NCI-H128 (cell line): ENCODE results near the gene TBX1.

Experiments
- DNase-seq: peaks from one replicate; lab custom pipeline; 2025; ENCODE audit not compliant: unreplicated experiment; lab: John Stamatoyannopoulos, UW

The TBX1 gene

GRCh38 chr22:19737846-19738663 is 22.5 kb upstream of the TBX1 start:
- no peak for DNase-seq

GRCh38 chr22:19738664-19739447 is 21.7 kb upstream of the TBX1 start:
- no peak for DNase-seq

GRCh38 chr22:19739448-19739895 is 21.1 kb upstream of the TBX1 start:
- DNase-seq = no peak

DNA sequence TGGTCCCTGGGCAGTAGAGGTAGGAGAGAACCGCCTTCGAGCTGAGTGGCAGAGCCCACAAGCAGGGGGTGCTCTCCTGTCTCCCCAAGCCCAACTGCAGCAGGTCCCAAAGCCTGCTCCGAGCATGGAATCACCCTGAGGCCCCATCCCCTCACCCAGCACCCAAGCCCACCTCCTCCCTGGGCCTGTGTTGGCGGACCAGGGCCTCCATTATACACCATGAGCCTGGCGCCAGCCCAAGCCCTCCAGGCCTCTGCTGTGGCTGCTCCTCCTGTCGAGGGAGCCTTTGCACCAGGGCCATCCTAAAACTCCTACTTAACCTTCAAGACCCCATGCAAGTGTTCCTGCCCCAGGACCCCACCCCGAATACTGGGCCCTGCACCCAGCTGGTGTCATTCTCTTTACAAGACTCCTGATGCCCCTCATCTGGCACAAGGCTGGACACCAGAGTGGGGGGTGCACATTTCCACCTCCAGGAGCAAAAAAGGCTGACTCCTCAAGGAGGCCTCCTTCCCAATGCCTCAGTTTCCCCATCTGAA is 20.6 kb upstream of the TBX1 start:
- DNase-seq = no peak

DNA sequence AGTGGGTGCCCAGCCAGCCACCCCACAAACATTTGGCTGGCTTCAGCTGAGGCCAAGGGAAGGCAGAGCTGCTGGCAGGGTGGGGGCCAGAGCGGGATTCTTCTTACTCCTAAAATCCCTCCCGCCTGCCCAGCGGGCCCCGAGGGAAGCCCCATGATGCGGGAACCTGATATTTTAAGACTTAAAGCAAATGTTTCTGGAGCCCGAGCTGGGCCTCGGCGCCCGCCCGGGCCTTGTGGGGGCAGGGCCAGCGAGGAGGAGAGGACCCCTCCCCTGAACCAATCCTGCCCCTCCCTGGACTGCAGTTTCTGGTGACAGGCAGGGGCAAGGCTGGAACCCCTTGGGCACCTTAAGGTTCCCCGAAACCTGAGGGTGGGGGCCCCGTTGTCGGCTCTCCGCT is 20.0 kb upstream of the TBX1 start:
- DNase-seq = no peak

GRCh38 chr22:19741053-19741452 is 19.5 kb upstream of the TBX1 start:
- DNase-seq = no peak

DNA sequence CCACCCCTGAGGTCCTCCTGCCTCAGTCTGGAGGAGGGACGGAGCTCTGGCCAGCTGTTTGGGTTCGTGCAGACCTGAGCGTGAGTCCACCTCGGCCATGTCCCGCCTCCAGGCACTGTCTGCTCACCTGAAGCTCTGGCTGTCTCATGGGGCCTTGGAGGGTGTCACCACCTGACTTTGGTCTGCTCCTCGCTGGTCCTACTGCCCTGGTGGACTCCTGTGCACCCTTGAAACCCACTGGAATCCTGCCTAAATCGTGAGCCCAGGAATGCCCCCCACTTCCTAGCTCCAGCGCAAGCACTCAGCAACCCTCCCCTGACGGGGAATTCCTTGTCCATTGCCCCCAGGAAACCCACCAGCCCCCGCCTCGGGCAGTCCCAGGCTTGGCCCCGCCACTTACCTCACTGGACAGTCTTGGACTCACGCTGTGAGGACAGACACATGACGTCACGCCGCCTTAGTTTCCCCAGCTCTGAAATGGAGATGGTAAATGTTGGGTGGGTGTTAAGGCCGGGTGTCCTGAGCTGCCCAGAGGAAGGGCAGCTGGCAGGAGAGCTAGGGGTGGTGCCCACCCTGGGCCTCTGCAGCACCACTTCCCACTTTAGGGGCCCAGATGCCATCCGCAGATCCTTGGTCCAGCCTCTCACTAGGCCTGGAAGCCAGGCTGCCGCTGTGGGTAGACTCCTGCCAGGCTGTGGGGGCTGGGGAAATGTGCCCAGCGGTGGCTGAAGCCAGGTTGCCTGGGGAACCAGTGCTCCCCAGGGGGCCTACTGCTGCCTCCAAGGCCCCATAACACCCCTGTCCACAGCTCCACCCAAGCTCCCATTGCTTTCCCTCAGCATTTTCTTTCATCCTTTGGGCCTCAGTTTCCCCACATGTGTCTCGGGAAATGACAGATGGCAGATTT is 18.2 kb upstream of the TBX1 start:
- no peak for DNase-seq

DNA sequence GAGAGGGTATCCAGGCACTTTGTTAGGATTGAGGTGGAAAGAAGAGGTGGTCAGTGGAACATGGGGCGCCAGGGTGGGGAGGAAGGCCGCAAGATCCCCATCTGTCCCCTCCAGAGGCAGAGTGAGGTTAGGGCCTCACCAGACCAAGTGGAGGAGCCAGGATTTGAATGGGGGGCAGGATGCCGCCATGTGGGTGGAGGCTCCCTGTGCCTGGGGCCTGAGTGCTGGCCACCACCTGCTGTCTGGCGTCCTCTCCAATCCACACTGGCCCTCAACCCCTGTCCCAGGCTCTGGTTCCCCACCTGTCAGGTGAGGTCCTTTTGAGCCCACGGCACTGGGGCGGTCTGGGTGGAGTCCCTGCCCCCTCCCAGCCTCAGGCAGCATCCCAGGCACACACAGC is 17.5 kb upstream of the TBX1 start:
- DNase-seq = no peak

- no peak for DNase-seq
These were observed 16.9 kb upstream of the TBX1 start for GRCh38 chr22:19743651-19744050.

GRCh38 chr22:19744350-19745006 is 16.1 kb upstream of the TBX1 start:
- DNase-seq = no peak

DNA sequence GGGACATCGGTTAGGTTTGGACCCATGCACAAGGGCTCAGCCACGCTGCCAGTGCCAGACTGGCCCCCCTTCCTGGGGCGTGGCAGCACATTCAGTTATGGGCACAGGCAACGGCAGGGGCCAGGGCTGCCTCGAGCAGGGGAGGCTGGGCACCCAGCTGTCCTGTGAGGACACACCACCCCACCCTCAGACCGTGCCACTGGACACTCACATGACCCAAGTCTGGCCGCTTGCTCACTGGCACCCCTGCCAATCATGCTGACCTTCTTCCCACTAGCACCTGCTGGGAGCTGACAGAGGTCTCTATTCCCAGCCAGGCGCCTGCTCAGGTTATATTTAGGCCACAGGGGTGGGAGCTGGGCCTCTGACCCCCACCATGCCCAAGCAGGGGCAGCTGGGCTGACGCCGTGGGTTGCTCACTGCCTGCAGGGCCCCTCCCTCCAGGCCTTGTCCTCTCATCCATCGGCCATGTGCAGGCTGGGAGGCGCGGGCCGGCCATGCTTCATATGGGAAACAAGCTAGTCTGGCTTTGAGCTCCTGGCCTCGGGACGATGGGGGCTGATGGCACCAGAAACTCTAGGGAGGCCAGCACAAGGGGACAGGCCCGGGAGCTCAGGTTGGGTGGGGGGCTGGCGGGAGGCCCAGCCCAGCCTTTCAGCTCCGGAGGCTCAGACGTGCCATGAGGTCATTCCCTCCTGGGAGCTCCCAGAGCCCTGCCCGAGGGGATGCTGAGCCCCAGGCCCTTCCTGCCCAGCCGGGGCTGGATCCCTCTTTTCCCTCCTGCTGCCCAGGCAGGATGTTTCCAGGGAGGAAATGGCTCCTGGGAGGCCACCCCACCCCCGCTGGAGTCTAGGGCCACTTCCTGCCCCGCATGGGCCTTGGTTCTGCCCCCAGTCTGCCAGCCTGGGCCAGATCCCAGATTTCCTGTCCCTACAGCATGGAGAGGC is 15.2 kb upstream of the TBX1 start:
- DNase-seq = no peak

GRCh38 chr22:19746726-19747125 is 13.9 kb upstream of the TBX1 start:
- DNase-seq = no peak

DNA sequence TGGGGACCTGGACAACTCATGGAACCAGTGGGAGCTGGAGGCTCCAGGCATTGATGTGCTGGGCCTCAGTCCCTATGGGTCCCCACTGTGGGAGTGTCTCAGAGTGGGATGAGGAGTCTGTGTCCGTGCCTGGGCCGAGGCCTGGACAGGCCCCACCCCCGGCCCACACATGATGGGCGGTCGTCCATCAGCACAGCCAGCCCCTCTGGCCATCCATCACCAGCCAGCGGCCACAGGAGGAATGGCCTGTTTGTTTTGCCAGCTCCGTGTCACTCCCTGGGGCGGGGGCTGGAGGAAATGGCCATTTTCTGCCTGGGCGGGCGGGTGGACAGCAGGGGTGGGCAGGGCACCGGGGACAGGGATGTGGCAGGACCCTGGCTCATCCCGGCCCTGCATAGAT is 13.0 kb upstream of the TBX1 start:
- DNase-seq = no peak

- no peak for DNase-seq
These were observed 12.4 kb upstream of the TBX1 start for GRCh38 chr22:19748139-19748538.

- no peak for DNase-seq
These were observed 11.4 kb upstream of the TBX1 start for GRCh38 chr22:19748991-19749664.

- DNase-seq = no peak
These were observed 10.7 kb upstream of the TBX1 start for GRCh38 chr22:19749876-19750275.

DNA sequence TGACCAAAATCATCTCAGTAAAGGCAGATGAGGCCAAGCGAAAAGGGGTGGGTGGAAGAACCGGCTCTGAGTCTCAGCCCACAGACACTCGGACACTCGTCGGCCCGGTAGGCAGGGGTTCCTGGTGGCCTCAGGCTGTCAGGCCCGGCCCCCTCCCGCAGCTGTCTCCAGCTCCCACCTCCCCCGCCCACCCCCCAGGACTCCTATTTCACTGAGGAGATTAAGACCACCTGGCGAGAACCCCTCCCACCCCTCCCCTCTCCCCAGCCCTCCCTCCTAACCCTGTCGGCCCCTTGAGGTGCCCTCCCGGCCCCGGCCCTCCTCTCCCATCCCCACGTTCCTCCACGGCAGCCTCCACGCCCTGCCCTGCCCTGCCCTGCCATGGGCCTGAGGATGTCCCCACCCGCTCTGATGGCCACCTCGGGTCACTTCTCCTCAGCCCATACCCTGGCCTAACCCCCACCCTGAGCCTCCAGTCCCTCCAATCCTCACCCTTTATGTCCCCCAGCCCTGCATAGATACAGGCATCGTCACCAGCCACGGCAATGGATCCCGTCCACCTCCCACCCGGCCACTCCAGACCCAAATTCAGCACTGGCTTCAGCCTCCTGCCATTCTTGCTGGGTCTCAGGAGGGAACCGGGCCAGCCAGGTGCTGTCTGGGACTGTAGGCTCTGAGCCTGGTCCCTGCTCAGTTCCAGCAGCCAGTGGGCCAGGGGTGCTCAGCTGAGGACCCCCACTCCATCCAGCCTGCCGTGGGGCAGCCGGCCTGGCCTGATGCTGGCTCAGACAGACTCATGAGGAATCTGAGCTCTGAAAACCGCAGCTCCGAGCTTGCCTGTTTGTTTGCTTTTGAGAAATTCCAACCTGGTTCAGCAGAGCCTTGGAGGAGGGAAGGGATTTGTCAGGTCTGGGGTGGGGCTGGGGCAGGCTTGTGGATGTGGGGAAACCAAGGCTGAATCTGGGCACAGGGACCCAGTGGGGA is 9.8 kb upstream of the TBX1 start:
- no peak for DNase-seq
